ENCODE results near the gene ADCY7. TPM values are rescaled to one million over a fixed set of nuclear protein-coding genes. Genes with fewer than 3 reads are reported as not detected.

ADCY7 gene
- total RNA-seq, 1 experiment from 2014 or later: 39.3 TPM

- no peaks in the 10 kb centered on the region for H3K27me3 ChIP-seq (ENCODE audit: insufficient read depth, low read depth)
- DNase-seq: no peak
- H3K4me2 ChIP-seq: no peak overlapping the region
- no peaks in the 10 kb centered on the region for H3K79me2 ChIP-seq (ENCODE audit: low read depth)
- H3K4me1 ChIP-seq (replicated peaks; ENCODE audit: insufficient read depth): no peaks in the 10 kb centered on the region
- TF ChIP-seq CTCF (conservative IDR thresholded peaks at IDR 0.05): no peak
- no peak for TF ChIP-seq EZH2 (IDR thresholded peaks at IDR 0.05; ENCODE audit: low read depth)
- peaks cover 4% of the 10 kb centered on the region; the same call in 1 of the 2 replicates for H4K20me1 ChIP-seq (ENCODE audit: insufficient read depth)
- H3K27ac ChIP-seq: 0 out of 2 replicates have a peak overlapping the region, but pooled peaks have one; percentile 3
- no peaks in the 10 kb centered on the region for H3K9me2 ChIP-seq (ENCODE audit: insufficient read depth)
- no peak overlapping the region for H2AFZ ChIP-seq
- H3K36me3 ChIP-seq (ENCODE audit: low read depth): peaks cover 46% of the 10 kb centered on the region
- no peaks in the 10 kb centered on the region for H3K9me3 ChIP-seq (ENCODE audit: insufficient read depth, low read depth)
- ChIA-PET CTCF (no interaction called here), POLR2A (ENCODE audit: unreplicated experiment) (no interaction called here)
- H3F3A ChIP-seq (ENCODE audit: insufficient read depth, low read depth): no peaks in the 10 kb centered on the region
- no peak overlapping the region for H3K4me3 ChIP-seq
- BruUV-seq (replicated peaks): no TSS peak
- intact Hi-C loops (cut with micrococcal nuclease; ENCODE audit: unreplicated experiment): no loop called here
Observed at GRCh38 chr16:50334106-50334975, 68.0 kb downstream of the ADCY7 start.

GRCh38 chr16:50335196-50335958 is 69.0 kb downstream of the ADCY7 start:
- no peak for DNase-seq
- H3K4me3 ChIP-seq: no peak overlapping the region
- ChIA-PET POLR2A (ENCODE audit: unreplicated experiment) (no interaction called here), CTCF (no interaction called here)
- intact Hi-C loops (cut with micrococcal nuclease; ENCODE audit: unreplicated experiment): no loop called here
- H4K20me1 ChIP-seq (ENCODE audit: insufficient read depth): peaks cover 4% of the 10 kb centered on the region; the same call in 1 of the 2 replicates
- H3K27me3 ChIP-seq (ENCODE audit: insufficient read depth, low read depth): no peaks in the 10 kb centered on the region
- H3K9me3 ChIP-seq (ENCODE audit: insufficient read depth, low read depth): no peaks in the 10 kb centered on the region
- H3K4me1 ChIP-seq (replicated peaks; ENCODE audit: insufficient read depth): no peaks in the 10 kb centered on the region
- TF ChIP-seq CTCF (conservative IDR thresholded peaks at IDR 0.05) (no peak), EZH2 (IDR thresholded peaks at IDR 0.05; ENCODE audit: low read depth) (no peak)
- H3K9me2 ChIP-seq (ENCODE audit: insufficient read depth): no peaks in the 10 kb centered on the region
- H3K79me2 ChIP-seq (ENCODE audit: low read depth): no peaks in the 10 kb centered on the region
- H3K4me2 ChIP-seq: no peak overlapping the region
- H2AFZ ChIP-seq: no peak overlapping the region
- peaks cover 53% of the 10 kb centered on the region for H3K36me3 ChIP-seq (ENCODE audit: low read depth)
- no TSS peak for BruUV-seq (replicated peaks)
- no peaks in the 10 kb centered on the region for H3F3A ChIP-seq (ENCODE audit: insufficient read depth, low read depth)
- H3K27ac ChIP-seq: no peak overlapping the region

- Histone ChIP-seq H3K79me2 (ENCODE audit: low read depth) (no peaks in the 10 kb centered on the region), H2AFZ (no peak overlapping the region), H3K36me3 (ENCODE audit: low read depth) (peaks cover 49% of the 10 kb centered on the region), H4K20me1 (ENCODE audit: insufficient read depth) (peaks cover 4% of the 10 kb centered on the region; the same call in 1 of the 2 replicates), H3K9me2 (ENCODE audit: insufficient read depth) (no peaks in the 10 kb centered on the region), H3K4me1 (replicated peaks; ENCODE audit: insufficient read depth) (no peaks in the 10 kb centered on the region), H3K9me3 (ENCODE audit: insufficient read depth, low read depth) (no peaks in the 10 kb centered on the region), H3K27ac (no peak overlapping the region), H3F3A (ENCODE audit: insufficient read depth, low read depth) (no peaks in the 10 kb centered on the region), H3K27me3 (ENCODE audit: insufficient read depth, low read depth) (no peaks in the 10 kb centered on the region), H3K4me3 (no peak overlapping the region), H3K4me2 (no peak overlapping the region)
- no TSS peak for BruUV-seq (replicated peaks)
- TF ChIP-seq CTCF (conservative IDR thresholded peaks at IDR 0.05): no peak
- TF ChIP-seq EZH2 (IDR thresholded peaks at IDR 0.05; ENCODE audit: low read depth): no peak
- ChIA-PET CTCF (interaction anchor here (0.7 kb wide), 1 partner anchor 19 kb away, joined by 7 read pairs; no protein-coding TSS in a partner anchor), POLR2A (ENCODE audit: unreplicated experiment) (no interaction called here)
- DNase-seq: no peak
- intact Hi-C loops (cut with micrococcal nuclease; ENCODE audit: unreplicated experiment): no loop called here
Observed at GRCh38 chr16:50336884-50337283, 70.5 kb downstream of the ADCY7 start.
